CD14-positive monocyte (primary cell): ENCODE data around the gene RAB40B. TPM values are rescaled to one million over a fixed set of nuclear protein-coding genes. Genes with fewer than 3 reads are reported as not detected.

Experiments
- DNase-seq, 3 donors: peaks; one replicate each; pipeline ENCODE4 v3.0.0-alpha.2; 2011 to 2022
- H2AFZ ChIP-seq: 2 replicates; pipeline ENCODE4 v1.6.0; 2012; ENCODE audit warnings: mild to moderate bottlenecking, low read depth, low read length, inconsistent platforms; ENCODE audit not compliant: insufficient read depth, poor library complexity, severe bottlenecking
- H3K27ac ChIP-seq, 2 donors: 1 replicate in 1 of 2; 2 replicates in 1 of 2; pipeline ENCODE4 v1.5.1; 2012 to 2013; ENCODE audit warnings: low read length in 2 of 2, control low read depth in 1 of 2, inconsistent platforms in 1 of 2, low read depth in 1 of 2, mild to moderate bottlenecking in 1 of 2
- H3K27me3 ChIP-seq, 2 donors: one replicate each; pipeline versions ENCODE4 v1.6.0 to v1.6.1; 2011 to 2013; ENCODE audit warnings: low read length in 2 of 2; ENCODE audit not compliant: control insufficient read depth in 2 of 2, insufficient read depth in 2 of 2
- H3K36me3 ChIP-seq, 2 donors: replicated peaks in 1 of 2; 1 replicate in 1 of 2; 2 replicates in 1 of 2; pipeline versions ENCODE4 v1.5.1 to v1.6.1; 2012 to 2013; ENCODE audit warnings: low read length in 2 of 2, control low read depth in 1 of 2, inconsistent platforms in 1 of 2, mild to moderate bottlenecking in 1 of 2; ENCODE audit not compliant: insufficient read depth in 2 of 2, control insufficient read depth in 1 of 2
- H3K4me1 ChIP-seq, 2 donors: 1 replicate in 1 of 2; 2 replicates in 1 of 2; pipeline versions ENCODE4 v1.5.1 to v1.6.1; 2012 to 2013; ENCODE audit warnings: low read length in 2 of 2, control low read depth in 1 of 2, inconsistent platforms in 1 of 2, mild to moderate bottlenecking in 1 of 2, moderate library complexity in 1 of 2; ENCODE audit not compliant: insufficient read depth in 2 of 2, control insufficient read depth in 1 of 2
- H3K4me2 ChIP-seq: replicated peaks from 2 replicates; pipeline ENCODE3; 2012; ENCODE audit warnings: low read length, moderate library complexity, mild to moderate bottlenecking; ENCODE audit not compliant: poor library complexity, severe bottlenecking; ENCODE audit errors: extremely low read depth
- H3K4me3 ChIP-seq, 3 experiments: fragments of 200-600 bp in 1 of 3; sonication (generic) in 1 of 3; replicated peaks in 1 of 3; 1 replicate in 2 of 3; 2 replicates in 1 of 3; pipeline ENCODE4 v1.5.1; 2011 to 2013; ENCODE audit warnings: low read length in 3 of 3, mild to moderate bottlenecking in 3 of 3, control low read depth in 2 of 3, low read depth in 2 of 3, inconsistent platforms in 1 of 3, moderate library complexity in 1 of 3
- H3K79me2 ChIP-seq: 2 replicates; pipeline ENCODE4 v1.6.0; 2012; ENCODE audit warnings: mild to moderate bottlenecking, control low read depth, inconsistent platforms, low read length, moderate library complexity; ENCODE audit not compliant: insufficient read depth
- H3K9ac ChIP-seq: 2 replicates; pipeline ENCODE4 v1.6.0; 2017; ENCODE audit warnings: low read length, mild to moderate bottlenecking; ENCODE audit not compliant: insufficient read depth, poor library complexity, severe bottlenecking
- H3K9me3 ChIP-seq, 2 donors: replicated peaks in 1 of 2; 1 replicate in 1 of 2; 2 replicates in 1 of 2; pipeline versions ENCODE4 v1.5.1 to v1.6.1; 2012 to 2013; ENCODE audit warnings: low read length in 2 of 2, control low read depth in 1 of 2; ENCODE audit not compliant: control insufficient read depth in 1 of 2, insufficient read depth in 1 of 2
- H4K20me1 ChIP-seq: 2 replicates; pipeline ENCODE4 v1.6.0; 2012; ENCODE audit warnings: mild to moderate bottlenecking, low read length, control low read depth, moderate library complexity; ENCODE audit not compliant: insufficient read depth
- H3K27ac Mint-ChIP-seq, 7 donors: one replicate each; pipeline ENCODE4 v1.8.0; 2020; ENCODE audit warnings: mild to moderate bottlenecking in 7 of 7, mixed read lengths in 7 of 7, moderate library complexity in 6 of 7, inconsistent platforms in 2 of 7
- H3K27me3 Mint-ChIP-seq, 3 donors: one replicate each; pipeline ENCODE4 v1.8.0; 2021 to 2022; ENCODE audit warnings: low read depth in 3 of 3, mild to moderate bottlenecking in 3 of 3, mixed read lengths in 3 of 3, moderate library complexity in 3 of 3, inconsistent platforms in 1 of 3
- H3K36me3 Mint-ChIP-seq, 2 donors: one replicate each; pipeline ENCODE4 v1.8.0; 2020; ENCODE audit warnings: mixed read lengths in 2 of 2, inconsistent platforms in 1 of 2, mild to moderate bottlenecking in 1 of 2
- H3K4me1 Mint-ChIP-seq: one replicate; pipeline ENCODE4 v1.8.0; 2020; ENCODE audit warnings: mild to moderate bottlenecking, mixed read lengths
- H3K4me3 Mint-ChIP-seq, 2 donors: one replicate each; pipeline ENCODE4 v1.8.0; 2020; ENCODE audit warnings: mild to moderate bottlenecking in 2 of 2, mixed read lengths in 2 of 2, moderate library complexity in 1 of 2
- H3K9me3 Mint-ChIP-seq, 7 donors: one replicate each; pipeline ENCODE4 v1.8.0; 2020 to 2022; ENCODE audit warnings: mixed read lengths in 7 of 7, mild to moderate bottlenecking in 6 of 7, moderate library complexity in 6 of 7, inconsistent platforms in 2 of 7
- WGBS: methylation state at CpG from one replicate; pipeline ENCODE4 v1.1.5; 2013; ENCODE audit warnings: missing lambda C conversion rate; ENCODE audit not compliant: insufficient coverage; 5-methylcytosine and 5-hydroxymethylcytosine counted together
- intact Hi-C, 2 donors: fragments of 100-400 bp; cut with micrococcal nuclease; formaldehyde crosslinking; loops; one replicate each; pipeline versions ENCODE4 v1.15.0 to v1.15.1; 2023
- polyA plus RNA-seq, 3 donors: library from polyadenylated mRNA; depleted of rRNA in 1 of 3; unstranded in 2 of 3; stranded (reverse) in 1 of 3; fragments of 300-500 nt in 2 of 3; fragments of >200 nt in 1 of 3; fragmentation: Illumina TruSeq in 2 of 3; gene quantifications; 1 replicate in 2 of 3; 2 replicates in 1 of 3; pipeline ENCODE4 v1.2.3, GENCODE V29; 2012 to 2021
- TF ChIP-seq, protein P1 (sequence below): fragments of 200-600 bp; IDR thresholded peaks from one replicate; pipeline ENCODE4 v1.8.0; 2022; ENCODE audit warnings: antibody characterized with exemption, mild to moderate bottlenecking

RAB40B gene
- polyA plus RNA-seq, 3 donors: 0.75 to 2.2 (median 0.95) TPM

DNA sequence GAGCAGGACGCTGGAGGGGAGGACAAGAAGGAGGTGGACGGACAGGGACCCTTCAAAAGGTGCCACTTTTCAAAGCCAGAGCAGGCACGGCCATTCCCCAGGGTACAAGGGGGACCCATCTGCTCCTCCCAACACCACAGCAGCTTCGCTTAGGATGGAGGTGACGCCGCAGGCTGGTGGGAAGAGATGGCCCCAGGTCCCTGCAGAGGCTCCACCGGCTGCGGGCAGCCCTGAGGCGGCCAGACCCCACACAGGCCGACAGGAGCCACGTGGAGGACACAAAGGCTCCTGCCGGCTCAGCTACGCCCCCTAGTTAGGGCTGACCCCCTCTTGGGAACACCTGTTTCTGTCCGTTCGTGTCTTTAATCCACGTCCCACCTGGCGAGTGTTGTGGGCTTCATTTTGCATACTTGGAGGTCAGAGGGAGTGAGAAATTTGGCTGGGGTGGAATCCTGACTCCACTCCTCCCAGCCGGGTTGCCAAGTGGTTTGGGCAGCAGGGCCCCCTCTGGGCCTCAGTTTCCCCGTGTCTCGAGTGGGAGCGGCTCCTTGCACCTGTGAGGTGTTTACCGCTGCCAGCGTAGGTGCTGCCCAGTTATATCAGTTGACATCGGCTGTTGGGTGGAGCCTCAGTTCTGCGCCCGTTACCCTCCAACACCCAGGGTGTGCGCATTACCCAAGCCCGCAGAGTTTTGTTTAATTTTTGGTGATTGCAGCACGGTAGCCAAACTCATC is 12.2 kb upstream of the RAB40B start:
- Mint-ChIP-seq H3K4me3 (no peak overlapping the region), H3K27ac (no peak overlapping the region), H3K27me3 (peaks cover 1 to 11% (median 6%) of the 10 kb centered on the region in 3 donors), H3K4me1 (peaks cover 5% of the 10 kb centered on the region), H3K36me3 (no peaks in the 10 kb centered on the region), H3K9me3 (peaks cover 0 to 2% (median 0%) of the 10 kb centered on the region in 7 donors)
- Histone ChIP-seq H3K4me3 (no peak overlapping the region), H2AFZ (no peak overlapping the region), H3K4me1 (peaks cover under 1% of the 10 kb centered on the region in 2 donors), H3K27ac (no peak overlapping the region), H3K9ac (no peak overlapping the region), H3K79me2 (no peaks in the 10 kb centered on the region), H4K20me1 (no peaks in the 10 kb centered on the region), H3K36me3 (no peaks in the 10 kb centered on the region), H3K27me3 (no peaks in the 10 kb centered on the region), H3K4me2 (no peak overlapping the region), H3K9me3 (no peaks in the 10 kb centered on the region)
- intact Hi-C loops: no loop called here
- 78% methylated on average over 22 of the region's 29 CpGs for WGBS
- DNase-seq: no peak
- TF ChIP-seq, protein P1, sequence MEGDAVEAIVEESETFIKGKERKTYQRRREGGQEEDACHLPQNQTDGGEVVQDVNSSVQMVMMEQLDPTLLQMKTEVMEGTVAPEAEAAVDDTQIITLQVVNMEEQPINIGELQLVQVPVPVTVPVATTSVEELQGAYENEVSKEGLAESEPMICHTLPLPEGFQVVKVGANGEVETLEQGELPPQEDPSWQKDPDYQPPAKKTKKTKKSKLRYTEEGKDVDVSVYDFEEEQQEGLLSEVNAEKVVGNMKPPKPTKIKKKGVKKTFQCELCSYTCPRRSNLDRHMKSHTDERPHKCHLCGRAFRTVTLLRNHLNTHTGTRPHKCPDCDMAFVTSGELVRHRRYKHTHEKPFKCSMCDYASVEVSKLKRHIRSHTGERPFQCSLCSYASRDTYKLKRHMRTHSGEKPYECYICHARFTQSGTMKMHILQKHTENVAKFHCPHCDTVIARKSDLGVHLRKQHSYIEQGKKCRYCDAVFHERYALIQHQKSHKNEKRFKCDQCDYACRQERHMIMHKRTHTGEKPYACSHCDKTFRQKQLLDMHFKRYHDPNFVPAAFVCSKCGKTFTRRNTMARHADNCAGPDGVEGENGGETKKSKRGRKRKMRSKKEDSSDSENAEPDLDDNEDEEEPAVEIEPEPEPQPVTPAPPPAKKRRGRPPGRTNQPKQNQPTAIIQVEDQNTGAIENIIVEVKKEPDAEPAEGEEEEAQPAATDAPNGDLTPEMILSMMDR: no peak

DNA sequence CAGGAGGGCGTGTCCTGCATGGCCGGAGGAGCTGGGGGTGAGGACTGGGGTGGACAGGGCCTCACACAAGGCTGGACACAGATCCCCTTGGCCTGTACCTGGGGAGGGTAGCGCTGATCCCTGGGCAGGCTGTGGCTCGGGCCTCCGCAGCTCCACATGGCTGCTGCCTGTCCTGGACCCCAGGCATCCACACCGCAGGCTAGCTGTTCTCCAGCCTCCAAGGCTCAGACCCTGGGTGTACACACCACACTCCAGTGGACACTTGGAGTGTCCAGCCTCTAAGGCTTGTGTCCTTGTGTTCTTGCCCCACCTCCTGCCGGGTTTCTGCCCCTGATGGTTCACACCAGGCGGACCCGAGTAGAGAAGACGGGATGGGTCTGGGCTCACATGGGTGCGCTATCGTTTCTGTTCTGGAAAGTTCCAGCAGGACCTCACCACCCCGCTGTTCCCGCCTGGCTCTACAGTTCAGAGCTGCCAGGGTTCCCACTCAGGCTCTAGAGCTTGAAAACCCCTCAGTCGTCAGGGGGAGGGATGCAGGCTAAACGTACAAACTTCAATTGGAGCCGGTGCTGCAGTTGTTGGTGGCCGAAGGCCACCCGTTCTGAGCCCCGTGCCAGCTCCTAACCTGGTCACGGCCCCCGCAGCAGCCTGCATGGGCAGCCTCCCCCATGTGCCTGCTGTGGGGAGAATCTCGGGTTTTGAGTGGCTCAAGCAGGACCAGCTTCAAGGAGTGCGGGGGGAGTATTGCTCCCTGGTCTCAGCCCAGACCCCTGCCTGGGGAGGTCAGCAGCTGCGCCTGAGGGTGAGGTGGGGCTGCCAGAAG is 11.4 kb upstream of the RAB40B start:
- Histone ChIP-seq H4K20me1 (no peaks in the 10 kb centered on the region), H3K4me1 (no peaks in the 10 kb centered on the region), H3K9me3 (no peaks in the 10 kb centered on the region), H3K27ac (no peak overlapping the region), H2AFZ (no peak overlapping the region), H3K79me2 (no peaks in the 10 kb centered on the region), H3K36me3 (no peaks in the 10 kb centered on the region), H3K4me2 (no peak overlapping the region), H3K4me3 (no peak overlapping the region), H3K9ac (no peak overlapping the region), H3K27me3 (no peaks in the 10 kb centered on the region)
- Mint-ChIP-seq H3K27me3 (peaks cover 0 to 6% (median 4%) of the 10 kb centered on the region in 3 donors), H3K27ac (no peak overlapping the region), H3K4me1 (peaks cover 4% of the 10 kb centered on the region), H3K4me3 (no peak overlapping the region), H3K36me3 (no peaks in the 10 kb centered on the region), H3K9me3 (peaks cover 0 to 2% (median 0%) of the 10 kb centered on the region in 7 donors)
- no peak for DNase-seq
- TF ChIP-seq, protein P1: no peak
- intact Hi-C loops: no loop called here
- WGBS: 90% methylated on average over 23 of the region's 25 CpGs
